Cardiac fibroblast (primary cell): ENCODE results near the gene CMKLR1.

Source experiments
- DNase-seq, 2 donors: peaks; one replicate each; pipeline versions ENCODE4 v3.0.0 to v3.0.0-alpha.2; 2010; ENCODE audit warnings: low read depth in 2 of 2
- H3K4me3 ChIP-seq, 2 donors: replicated peaks in 1 of 2; 1 replicate in 1 of 2; 2 replicates in 1 of 2; pipeline ENCODE4 v1.5.1; 2011; ENCODE audit warnings: low read depth in 2 of 2, low read length in 2 of 2, mild to moderate bottlenecking in 2 of 2, moderate library complexity in 1 of 2
- TF ChIP-seq, protein P1 (sequence below): IDR thresholded peaks from one replicate; pipeline ENCODE4 v1.5.1; 2011; ENCODE audit warnings: low read depth, mild to moderate bottlenecking, low read length, inconsistent platforms

CMKLR1 gene

DNA sequence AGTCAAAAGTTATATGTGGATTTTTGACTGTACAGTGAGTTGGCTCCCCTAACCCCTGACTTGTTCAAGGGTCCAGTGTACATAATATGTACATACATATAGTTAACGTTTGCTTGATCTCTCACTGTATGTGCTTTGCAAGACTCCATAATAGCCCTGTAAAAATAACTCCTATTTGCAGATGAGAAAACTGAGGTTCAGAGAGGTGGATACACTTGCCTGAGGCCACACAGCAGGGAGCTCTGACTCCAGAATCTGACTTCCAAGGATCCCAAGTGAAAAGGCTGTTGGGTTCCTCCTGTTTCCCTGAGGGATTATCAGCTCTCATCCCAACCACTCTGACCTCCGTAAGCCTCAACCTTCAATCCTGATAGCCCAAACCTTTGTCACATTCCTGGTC lies 41.7 kb downstream of the CMKLR1 start:
- no peak overlapping the region for H3K4me3 ChIP-seq
- TF ChIP-seq, protein P1, sequence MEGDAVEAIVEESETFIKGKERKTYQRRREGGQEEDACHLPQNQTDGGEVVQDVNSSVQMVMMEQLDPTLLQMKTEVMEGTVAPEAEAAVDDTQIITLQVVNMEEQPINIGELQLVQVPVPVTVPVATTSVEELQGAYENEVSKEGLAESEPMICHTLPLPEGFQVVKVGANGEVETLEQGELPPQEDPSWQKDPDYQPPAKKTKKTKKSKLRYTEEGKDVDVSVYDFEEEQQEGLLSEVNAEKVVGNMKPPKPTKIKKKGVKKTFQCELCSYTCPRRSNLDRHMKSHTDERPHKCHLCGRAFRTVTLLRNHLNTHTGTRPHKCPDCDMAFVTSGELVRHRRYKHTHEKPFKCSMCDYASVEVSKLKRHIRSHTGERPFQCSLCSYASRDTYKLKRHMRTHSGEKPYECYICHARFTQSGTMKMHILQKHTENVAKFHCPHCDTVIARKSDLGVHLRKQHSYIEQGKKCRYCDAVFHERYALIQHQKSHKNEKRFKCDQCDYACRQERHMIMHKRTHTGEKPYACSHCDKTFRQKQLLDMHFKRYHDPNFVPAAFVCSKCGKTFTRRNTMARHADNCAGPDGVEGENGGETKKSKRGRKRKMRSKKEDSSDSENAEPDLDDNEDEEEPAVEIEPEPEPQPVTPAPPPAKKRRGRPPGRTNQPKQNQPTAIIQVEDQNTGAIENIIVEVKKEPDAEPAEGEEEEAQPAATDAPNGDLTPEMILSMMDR = no peak
- no peak for DNase-seq

DNA sequence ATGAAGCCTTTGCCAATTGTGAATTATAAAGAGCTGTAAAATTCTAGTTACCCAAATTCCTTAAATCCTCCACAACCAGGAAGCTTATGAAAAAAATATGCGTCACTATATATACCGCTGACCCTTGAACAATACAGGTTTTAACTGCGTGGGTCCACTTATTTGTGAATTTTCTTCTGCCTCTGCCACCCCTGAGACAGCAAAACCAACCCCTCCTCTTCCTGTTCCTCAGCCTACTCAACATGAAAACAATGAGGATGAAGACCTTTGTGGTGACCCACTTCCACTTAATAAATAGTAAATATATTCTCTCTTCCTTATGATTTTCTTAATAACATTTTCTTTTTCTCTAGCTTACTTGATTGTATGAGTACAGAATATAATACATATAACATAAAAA lies 42.2 kb downstream of the CMKLR1 start:
- no peak for DNase-seq
- no peak overlapping the region for H3K4me3 ChIP-seq
- TF ChIP-seq, protein P1 = no peak

DNA sequence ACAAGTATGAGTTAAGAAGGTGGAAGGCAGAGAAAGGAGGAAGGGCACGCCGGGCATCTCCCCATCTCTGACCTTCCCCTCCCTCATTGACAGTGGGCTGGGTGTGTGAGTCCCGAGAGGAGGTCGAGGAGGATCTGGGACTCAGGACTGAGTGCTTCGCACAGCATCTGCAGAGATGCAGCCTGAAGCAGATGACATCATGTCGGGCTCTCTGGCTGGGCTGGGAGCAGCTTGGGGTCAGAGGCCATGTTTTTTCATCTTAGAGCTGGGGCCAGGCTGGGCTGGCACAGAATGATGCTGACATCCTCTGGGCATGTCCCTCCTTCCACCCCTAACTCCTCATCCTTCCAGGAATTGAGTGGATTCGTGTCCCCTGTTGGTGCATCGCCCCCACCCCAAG lies 43.5 kb downstream of the CMKLR1 start:
- TF ChIP-seq, protein P1 = no peak
- no peak overlapping the region for H3K4me3 ChIP-seq
- DNase-seq = no peak

DNA sequence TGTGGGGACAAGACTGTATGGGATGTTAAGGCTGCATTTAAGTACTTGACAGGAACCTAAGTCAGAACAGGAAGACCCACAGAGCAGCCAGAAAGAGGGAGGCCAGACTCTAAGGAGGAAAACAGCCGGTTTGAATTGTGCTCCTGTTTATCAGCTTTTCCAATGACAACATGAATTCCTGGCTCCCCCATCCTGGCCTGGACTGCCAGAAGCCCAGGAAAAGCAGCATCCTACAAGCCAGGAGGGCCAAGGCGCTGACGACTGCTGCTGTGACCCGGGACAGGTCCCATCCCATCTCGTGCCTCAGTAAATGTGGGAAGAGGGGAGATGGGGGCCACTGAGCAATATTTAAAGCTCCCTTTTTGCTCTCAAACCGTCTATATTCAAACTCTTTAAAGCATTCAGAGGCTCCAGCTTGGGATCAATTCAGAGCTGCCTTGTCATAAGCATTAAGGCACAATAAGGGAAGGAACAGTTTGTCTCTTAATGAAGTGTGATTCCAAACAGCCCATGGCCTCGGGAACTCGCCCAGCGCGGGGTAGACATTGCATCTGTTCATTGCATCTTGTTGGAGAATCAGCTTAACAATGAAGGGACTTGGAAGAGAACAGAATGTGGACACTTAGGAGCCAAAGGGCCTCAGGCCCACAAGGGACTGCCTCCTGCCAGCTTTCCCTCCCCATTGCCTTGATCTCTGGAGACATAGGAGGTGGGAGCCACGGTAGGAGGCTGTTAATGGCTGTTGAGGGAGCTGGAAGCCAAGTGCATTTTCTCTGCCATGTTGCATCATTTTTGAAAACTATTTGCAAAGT lies 49.6 kb downstream of the CMKLR1 start:
- no peak overlapping the region for H3K4me3 ChIP-seq
- TF ChIP-seq, protein P1 = no peak
- no peak for DNase-seq

DNA sequence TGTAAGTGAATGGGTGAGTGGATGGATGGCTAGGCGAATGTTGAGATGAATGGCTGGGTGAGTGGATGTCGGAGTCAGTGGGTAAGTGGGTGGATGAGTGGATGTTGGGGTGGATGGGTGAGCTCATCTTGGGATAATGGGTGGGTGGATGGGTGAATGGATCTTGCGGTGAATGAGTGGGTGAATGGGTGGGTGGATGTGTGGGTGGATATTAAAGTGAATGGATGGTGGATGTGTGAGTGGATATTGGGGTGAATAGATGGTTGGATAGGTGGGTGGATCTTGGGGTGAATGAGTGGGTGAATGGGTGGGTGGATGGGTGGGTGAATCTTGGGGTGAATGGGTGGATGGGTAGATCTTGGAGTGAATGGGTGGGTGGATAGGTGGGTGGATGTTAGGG lies 51.9 kb downstream of the CMKLR1 start:
- TF ChIP-seq, protein P1 = no peak
- H3K4me3 ChIP-seq = no peak overlapping the region
- DNase-seq = no peak

DNA sequence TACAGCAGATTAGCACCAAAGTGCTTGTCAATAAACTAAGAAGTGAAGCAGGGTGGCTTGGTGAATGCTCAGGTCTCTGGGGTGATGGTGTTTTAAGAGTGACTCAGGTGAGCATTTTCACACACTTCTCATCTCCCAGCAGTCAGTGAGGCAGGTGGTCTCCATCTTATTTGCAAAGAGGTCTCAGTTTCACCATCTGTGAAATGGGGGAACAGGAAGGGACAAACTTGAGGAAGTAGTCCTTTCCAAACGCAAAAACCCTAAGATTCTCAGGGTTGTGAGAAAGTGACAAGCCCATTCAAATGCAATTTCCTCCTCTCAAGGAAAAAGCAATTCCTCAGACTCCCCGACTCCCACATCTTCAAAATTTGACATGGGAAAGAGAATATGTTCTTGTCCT lies 54.1 kb downstream of the CMKLR1 start:
- DNase-seq = no peak
- TF ChIP-seq, protein P1 = no peak
- no peak overlapping the region for H3K4me3 ChIP-seq

DNA sequence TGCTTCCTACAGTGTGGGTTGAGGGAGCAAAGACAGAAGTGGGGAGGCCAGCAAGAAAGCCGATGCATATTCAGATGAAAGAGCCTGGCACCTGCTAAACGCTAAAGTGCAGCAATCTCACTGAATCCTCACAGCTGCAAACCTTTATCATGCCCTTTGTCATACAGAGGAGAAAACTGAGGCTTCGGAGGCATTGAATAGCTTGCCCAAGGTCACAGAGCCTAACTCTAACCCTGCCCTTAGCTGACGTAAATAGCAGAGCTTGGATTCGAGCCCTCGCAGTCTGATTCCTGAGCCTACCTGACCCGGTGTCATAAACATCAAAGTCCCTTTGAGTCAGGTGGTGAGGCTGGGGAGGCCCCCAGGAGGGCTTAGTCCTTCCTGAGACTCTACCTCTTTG lies 54.9 kb downstream of the CMKLR1 start:
- TF ChIP-seq, protein P1 = no peak
- no peak overlapping the region for H3K4me3 ChIP-seq
- no peak for DNase-seq
